NCI-H526 treated with DMSO at 0.1 percent for 48 hours (cell line): ENCODE results near the gene PATJ.
"Not testable (repeated sequence)": the region's sequence is repeated elsewhere in the genome, so short reads cannot be mapped to it uniquely, and the experiment has no call there.

ENCODE experiments used
- DNase-seq: peaks from one replicate; lab custom pipeline; 2025; lab: John Stamatoyannopoulos, UW

The PATJ gene

GRCh38 chr1:62092110-62092509, 349.8 kb downstream of the PATJ start:
- no peak for DNase-seq

- DNase-seq = no peak
Observed at GRCh38 chr1:62093261-62093660, 351.0 kb downstream of the PATJ start.

- DNase-seq = no peak
Observed at GRCh38 chr1:62097464-62097863, 355.2 kb downstream of the PATJ start.

GRCh38 chr1:62100442-62100841, 358.2 kb downstream of the PATJ start:
- no peak for DNase-seq

GRCh38 chr1:62103846-62104245, 361.6 kb downstream of the PATJ start:
- DNase-seq = no peak

GRCh38 chr1:62107923-62108322, 365.6 kb downstream of the PATJ start:
- no peak for DNase-seq

- no peak for DNase-seq
Observed at GRCh38 chr1:62109124-62109523, 366.8 kb downstream of the PATJ start.

GRCh38 chr1:62110198-62110817, 368.0 kb downstream of the PATJ start:
- no peak for DNase-seq

- DNase-seq = no peak
Observed at GRCh38 chr1:62111084-62111483, 368.8 kb downstream of the PATJ start.

GRCh38 chr1:62113507-62113906, 371.2 kb downstream of the PATJ start:
- DNase-seq = no peak

GRCh38 chr1:62117018-62117750, 374.9 kb downstream of the PATJ start:
- DNase-seq = no peak

GRCh38 chr1:62126579-62127290, 384.5 kb downstream of the PATJ start:
- no peak for DNase-seq

- no peak for DNase-seq
Observed at GRCh38 chr1:62128745-62129144, 386.5 kb downstream of the PATJ start.

- peak; percentile 17 for DNase-seq
Observed at GRCh38 chr1:62131093-62131725, 388.9 kb downstream of the PATJ start.

GRCh38 chr1:62138029-62138428, 395.7 kb downstream of the PATJ start:
- no peak for DNase-seq

GRCh38 chr1:62139410-62139809, 397.1 kb downstream of the PATJ start:
- DNase-seq = no peak

- no peak for DNase-seq
Observed at GRCh38 chr1:62140666-62141065, 398.4 kb downstream of the PATJ start.

- DNase-seq = no peak
Observed at GRCh38 chr1:62142496-62142895, 400.2 kb downstream of the PATJ start.

GRCh38 chr1:62144238-62144831, 402.1 kb downstream of the PATJ start:
- peak; percentile 6 for DNase-seq

GRCh38 chr1:62159940-62160348, 417.7 kb downstream of the PATJ start:
- DNase-seq = no peak

- no peak for DNase-seq
Observed at GRCh38 chr1:62161711-62162110, 419.4 kb downstream of the PATJ start.

GRCh38 chr1:62170380-62170779, 428.1 kb downstream of the PATJ start:
- not testable (repeated sequence) for DNase-seq
